Hematopoietic multipotent progenitor cell treated with erythropoietin and hydrocortisone succinate and interleukin-3 and kit ligand, for 15 days (in vitro differentiated cells): ENCODE measurements around the gene THOP1.

Experiments used
- DNase-seq: peaks from one replicate; pipeline ENCODE4 v3.0.0-alpha.2; 2015; ENCODE audit warnings: low spot score

THOP1 gene

GRCh38 chr19:2785244-2785997 is at the start of gene THOP1:
Gene THOP1 (plus strand): TSS chr19:2785503. CDS start chr19:2785663, 160 bp downstream.
- peak; percentile 100 for DNase-seq

- DNase-seq: no peak
Observed at GRCh38 chr19:2736550-2737190, 48.6 kb upstream of the THOP1 start.

GRCh38 chr19:2739602-2740313 is 45.5 kb upstream of the THOP1 start, which contains the start of gene SLC39A3:
Gene SLC39A3 (minus strand): TSS chr19:2740017. CDS start chr19:2737257, 2,760 bp downstream.
- DNase-seq: peak; percentile 95

GRCh38 chr19:2740314-2740656 is 45.0 kb upstream of the THOP1 start:
- DNase-seq: no peak

GRCh38 chr19:2743099-2743498 is 42.2 kb upstream of the THOP1 start:
- DNase-seq: no peak

GRCh38 chr19:2744113-2744512 is 41.2 kb upstream of the THOP1 start:
- no peak for DNase-seq

- DNase-seq: no peak
Observed at GRCh38 chr19:2747349-2747748, 38.0 kb upstream of the THOP1 start.

GRCh38 chr19:2750808-2751437 is 34.4 kb upstream of the THOP1 start:
- no peak for DNase-seq

- DNase-seq: no peak
Observed at GRCh38 chr19:2751438-2751830, 33.9 kb upstream of the THOP1 start.

- no peak for DNase-seq
Observed at GRCh38 chr19:2754659-2755447, 30.4 kb upstream of the THOP1 start.

GRCh38 chr19:2755448-2755705 is 29.9 kb upstream of the THOP1 start:
- no peak for DNase-seq

GRCh38 chr19:2755811-2756210 is 29.5 kb upstream of the THOP1 start:
- no peak for DNase-seq

- no peak for DNase-seq
Observed at GRCh38 chr19:2756477-2756876, 28.8 kb upstream of the THOP1 start.

- DNase-seq: no peak
Observed at GRCh38 chr19:2756921-2757881, 28.1 kb upstream of the THOP1 start.

GRCh38 chr19:2758601-2759313 is 26.5 kb upstream of the THOP1 start:
- DNase-seq: no peak

GRCh38 chr19:2759362-2759761 is 25.9 kb upstream of the THOP1 start:
- DNase-seq: no peak

- DNase-seq: no peak
Observed at GRCh38 chr19:2759965-2760364, 25.3 kb upstream of the THOP1 start.

GRCh38 chr19:2761309-2761677 is 24.0 kb upstream of the THOP1 start:
- no peak for DNase-seq

- DNase-seq: no peak
Observed at GRCh38 chr19:2761876-2762782, 23.2 kb upstream of the THOP1 start.
